AG09309 (cell line): ENCODE measurements around the gene TMEM63B.
A peak's percentile ranks its signal among the peaks of the same experiment; 100 is the strongest.

ENCODE experiments used
- DNase-seq: peaks from one replicate; pipeline ENCODE4 v3.0.0-alpha.2; 2010; ENCODE audit warnings: low read depth
- H3K4me3 ChIP-seq: 2 replicates; pipeline ENCODE4 v1.5.1; 2011; ENCODE audit warnings: mild to moderate bottlenecking, low read depth, low read length, moderate library complexity; ENCODE audit not compliant: control insufficient read depth
- CTCF ChIP-seq: IDR thresholded peaks from 2 replicates; pipeline ENCODE4 v1.5.1; 2011; ENCODE audit warnings: mild to moderate bottlenecking, low read depth, low read length, inconsistent platforms; ENCODE audit not compliant: insufficient read depth, control insufficient read depth; ENCODE audit errors: missing control alignments

Gene TMEM63B

GRCh38 chr6:44128020-44128917 is 915 bp downstream of the TMEM63B start:
- DNase-seq, result no peak
- peak overlapping the region; percentile 65 for H3K4me3 ChIP-seq
- no peak for TF ChIP-seq CTCF

- no peak for DNase-seq
- no peak for TF ChIP-seq CTCF
- no peak overlapping the region for H3K4me3 ChIP-seq
Observed at GRCh38 chr6:44129841-44130322, 2.5 kb downstream of the TMEM63B start.

GRCh38 chr6:44131892-44132291 is 4.5 kb downstream of the TMEM63B start:
- no peak overlapping the region for H3K4me3 ChIP-seq
- DNase-seq, result no peak
- no peak for TF ChIP-seq CTCF

GRCh38 chr6:44132476-44132875 is 5.1 kb downstream of the TMEM63B start:
- H3K4me3 ChIP-seq, result no peak overlapping the region
- no peak for DNase-seq
- TF ChIP-seq CTCF, result no peak

- DNase-seq, result no peak
- TF ChIP-seq CTCF, result no peak
Observed at GRCh38 chr6:44133003-44133931, 5.9 kb downstream of the TMEM63B start.

GRCh38 chr6:44133981-44134711 is 6.8 kb downstream of the TMEM63B start:
- no peak overlapping the region for H3K4me3 ChIP-seq
- no peak for DNase-seq
- TF ChIP-seq CTCF, result no peak

More at GRCh38 chr6:44133003-44133931, 5.9 kb downstream of the TMEM63B start:
- no peak overlapping the region for H3K4me3 ChIP-seq
